ENCODE results near the gene RAB6C. TPM values are rescaled to one million over a fixed set of nuclear protein-coding genes. Genes with fewer than 3 reads are reported as not detected.
"Not testable (repeated sequence)": the region's sequence is repeated elsewhere in the genome, so short reads cannot be mapped to it uniquely, and the experiment has no call there.

The RAB6C gene
- total RNA-seq, 1 donor from 2014 or later = not detected

- peaks cover 6% of the 10 kb centered on the region for H3K4me1 Mint-ChIP-seq (ENCODE audit: low read depth)
- H3K27me3 Mint-ChIP-seq = peaks cover 48% of the 10 kb centered on the region
- H3K36me3 Mint-ChIP-seq (ENCODE audit: insufficient read depth) = no peaks in the 10 kb centered on the region
- H3K4me3 Mint-ChIP-seq (ENCODE audit: low read depth) = no peak overlapping the region
- H3K27ac Mint-ChIP-seq = no peak overlapping the region
- TF ChIP-seq, protein P1, sequence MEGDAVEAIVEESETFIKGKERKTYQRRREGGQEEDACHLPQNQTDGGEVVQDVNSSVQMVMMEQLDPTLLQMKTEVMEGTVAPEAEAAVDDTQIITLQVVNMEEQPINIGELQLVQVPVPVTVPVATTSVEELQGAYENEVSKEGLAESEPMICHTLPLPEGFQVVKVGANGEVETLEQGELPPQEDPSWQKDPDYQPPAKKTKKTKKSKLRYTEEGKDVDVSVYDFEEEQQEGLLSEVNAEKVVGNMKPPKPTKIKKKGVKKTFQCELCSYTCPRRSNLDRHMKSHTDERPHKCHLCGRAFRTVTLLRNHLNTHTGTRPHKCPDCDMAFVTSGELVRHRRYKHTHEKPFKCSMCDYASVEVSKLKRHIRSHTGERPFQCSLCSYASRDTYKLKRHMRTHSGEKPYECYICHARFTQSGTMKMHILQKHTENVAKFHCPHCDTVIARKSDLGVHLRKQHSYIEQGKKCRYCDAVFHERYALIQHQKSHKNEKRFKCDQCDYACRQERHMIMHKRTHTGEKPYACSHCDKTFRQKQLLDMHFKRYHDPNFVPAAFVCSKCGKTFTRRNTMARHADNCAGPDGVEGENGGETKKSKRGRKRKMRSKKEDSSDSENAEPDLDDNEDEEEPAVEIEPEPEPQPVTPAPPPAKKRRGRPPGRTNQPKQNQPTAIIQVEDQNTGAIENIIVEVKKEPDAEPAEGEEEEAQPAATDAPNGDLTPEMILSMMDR (IDR thresholded peaks at IDR 0.05; ENCODE audit: unreplicated experiment) = no peak
- no peak for DNase-seq (ENCODE audit: low spot score, unreplicated experiment)
- H3K9me3 Mint-ChIP-seq (ENCODE audit: low read depth) = no peaks in the 10 kb centered on the region
These were observed 1.5 kb upstream of the RAB6C start for GRCh38 chr2:129977986-129978385.

DNA sequence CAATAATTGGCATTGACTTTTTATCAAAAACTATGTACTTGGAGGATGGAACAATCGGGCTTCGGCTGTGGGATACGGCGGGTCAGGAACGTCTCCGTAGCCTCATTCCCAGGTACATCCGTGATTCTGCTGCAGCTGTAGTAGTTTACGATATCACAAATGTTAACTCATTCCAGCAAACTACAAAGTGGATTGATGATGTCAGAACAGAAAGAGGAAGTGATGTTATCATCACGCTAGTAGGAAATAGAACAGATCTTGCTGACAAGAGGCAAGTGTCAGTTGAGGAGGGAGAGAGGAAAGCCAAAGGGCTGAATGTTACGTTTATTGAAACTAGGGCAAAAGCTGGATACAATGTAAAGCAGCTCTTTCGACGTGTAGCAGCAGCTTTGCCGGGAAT lies 780 bp downstream of the RAB6C start:
- not testable (repeated sequence) for DNase-seq (ENCODE audit: low spot score, unreplicated experiment); H3K36me3 Mint-ChIP-seq (ENCODE audit: insufficient read depth); H3K27ac Mint-ChIP-seq; H3K4me1 Mint-ChIP-seq (ENCODE audit: low read depth); H3K9me3 Mint-ChIP-seq (ENCODE audit: low read depth)
- Mint-ChIP-seq H3K27me3 (peaks cover 63% of the 10 kb centered on the region), H3K4me3 (ENCODE audit: low read depth) (peak overlapping the region; percentile 43)

GRCh38 chr2:129981689-129982088 lies 2.2 kb downstream of the RAB6C start:
- not testable (repeated sequence) for H3K4me1 Mint-ChIP-seq (ENCODE audit: low read depth); H3K4me3 Mint-ChIP-seq (ENCODE audit: low read depth); DNase-seq (ENCODE audit: low spot score, unreplicated experiment); H3K36me3 Mint-ChIP-seq (ENCODE audit: insufficient read depth); H3K9me3 Mint-ChIP-seq (ENCODE audit: low read depth); H3K27ac Mint-ChIP-seq
- TF ChIP-seq, protein P1 (IDR thresholded peaks at IDR 0.05; ENCODE audit: unreplicated experiment) = peak; percentile 30
- H3K27me3 Mint-ChIP-seq = peaks cover 67% of the 10 kb centered on the region

DNA sequence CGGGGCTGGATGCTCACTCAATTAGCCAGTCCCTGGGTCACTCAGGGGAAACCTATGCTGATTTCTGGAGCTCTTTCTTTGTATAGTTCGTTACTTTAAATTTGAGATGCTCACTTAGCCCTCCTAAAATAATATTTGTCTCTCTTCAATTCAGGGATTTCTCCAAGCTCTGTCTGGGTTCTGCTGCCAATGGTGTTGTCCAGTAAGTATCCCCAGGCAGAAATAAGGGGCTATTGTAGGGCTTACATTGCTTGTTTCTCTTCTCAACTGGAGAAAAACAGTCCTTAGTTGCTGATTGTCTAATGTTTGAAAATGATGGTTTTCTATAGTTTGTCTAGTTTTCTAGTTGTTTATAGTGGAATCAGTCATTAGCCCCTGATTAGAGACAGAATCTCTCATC lies 5.0 kb downstream of the RAB6C start:
- TF ChIP-seq, protein P1 (IDR thresholded peaks at IDR 0.05; ENCODE audit: unreplicated experiment) = no peak
- H3K36me3 Mint-ChIP-seq (ENCODE audit: insufficient read depth) = no peaks in the 10 kb centered on the region
- H3K4me3 Mint-ChIP-seq (ENCODE audit: low read depth) = no peak overlapping the region
- peaks cover 74% of the 10 kb centered on the region for H3K27me3 Mint-ChIP-seq
- no peak overlapping the region for H3K27ac Mint-ChIP-seq
- no peak for DNase-seq (ENCODE audit: low spot score, unreplicated experiment)
- no peaks in the 10 kb centered on the region for H3K9me3 Mint-ChIP-seq (ENCODE audit: low read depth)
- H3K4me1 Mint-ChIP-seq (ENCODE audit: low read depth) = no peaks in the 10 kb centered on the region

DNA sequence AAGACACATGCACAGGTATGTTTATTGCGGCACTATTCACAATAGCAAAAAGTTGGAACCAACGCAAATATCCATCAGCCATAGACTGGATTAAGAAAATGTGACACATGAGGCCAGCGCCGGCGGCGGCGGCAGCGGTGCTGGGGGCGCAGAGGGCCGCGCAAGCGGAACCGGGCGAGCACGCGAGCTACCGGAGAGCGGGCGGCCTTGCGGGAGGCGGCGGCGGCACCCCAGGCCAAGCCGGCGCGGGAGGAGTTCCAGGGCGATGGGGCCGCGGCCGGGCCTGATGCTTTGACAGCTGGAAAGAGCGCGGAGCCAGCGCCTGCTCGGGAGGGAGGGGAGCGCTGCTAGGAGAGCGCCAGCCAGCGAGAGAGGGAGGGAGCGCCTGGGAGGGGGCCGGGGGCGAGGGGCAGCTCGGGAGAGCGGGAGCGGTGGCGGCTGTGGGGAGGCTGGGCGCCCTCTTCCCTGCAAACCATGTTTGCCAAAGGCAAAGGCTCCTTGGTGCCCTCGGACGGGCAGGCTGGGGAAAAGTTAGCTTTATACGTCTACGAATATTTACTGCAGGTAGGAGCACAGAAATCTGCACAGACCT lies 13.0 kb downstream of the RAB6C start:
- DNase-seq (ENCODE audit: low spot score, unreplicated experiment); H3K9me3 Mint-ChIP-seq (ENCODE audit: low read depth); H3K4me1 Mint-ChIP-seq (ENCODE audit: low read depth); H3K36me3 Mint-ChIP-seq (ENCODE audit: insufficient read depth); H3K27ac Mint-ChIP-seq: not testable (repeated sequence)
- H3K4me3 Mint-ChIP-seq (ENCODE audit: low read depth) = peak overlapping the region; percentile 47
- H3K27me3 Mint-ChIP-seq = peaks cover 68% of the 10 kb centered on the region

- peak overlapping the region; percentile 47 for H3K4me3 Mint-ChIP-seq (ENCODE audit: low read depth)
- peaks cover 69% of the 10 kb centered on the region for H3K27me3 Mint-ChIP-seq
- not testable (repeated sequence) for H3K4me1 Mint-ChIP-seq (ENCODE audit: low read depth); H3K9me3 Mint-ChIP-seq (ENCODE audit: low read depth); H3K27ac Mint-ChIP-seq; H3K36me3 Mint-ChIP-seq (ENCODE audit: insufficient read depth); DNase-seq (ENCODE audit: low spot score, unreplicated experiment)
These were observed 13.7 kb downstream of the RAB6C start for GRCh38 chr2:129993151-129993550.

DNA sequence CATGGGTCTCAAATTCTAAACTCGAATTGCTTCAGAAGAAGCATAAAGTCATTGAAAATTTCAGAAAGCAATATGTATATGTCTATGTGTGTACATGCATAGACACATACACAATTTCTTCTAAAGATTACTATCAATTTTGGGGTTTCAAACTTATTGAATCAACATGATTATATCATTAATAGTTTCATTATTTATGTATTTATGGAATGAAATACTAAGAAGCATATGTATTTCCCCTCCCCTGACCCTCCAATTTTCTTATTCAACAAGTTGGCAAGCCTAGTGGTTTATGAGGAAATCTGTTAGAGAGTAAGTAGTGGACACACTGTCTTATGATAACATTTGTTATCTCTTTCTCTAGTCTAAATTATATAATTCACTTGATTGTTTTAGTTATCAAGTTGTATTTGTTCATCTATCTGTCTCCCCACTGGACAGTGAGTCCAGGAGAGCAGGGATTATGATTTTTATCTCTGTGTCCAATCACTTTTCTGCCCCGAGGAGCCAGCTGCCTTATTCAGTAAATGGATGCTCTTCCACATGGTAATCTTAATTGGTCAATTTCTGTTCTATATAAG lies 17.3 kb downstream of the RAB6C start:
- peaks cover 58% of the 10 kb centered on the region for H3K27me3 Mint-ChIP-seq
- not testable (repeated sequence) for H3K4me1 Mint-ChIP-seq (ENCODE audit: low read depth); H3K27ac Mint-ChIP-seq; H3K4me3 Mint-ChIP-seq (ENCODE audit: low read depth); DNase-seq (ENCODE audit: low spot score, unreplicated experiment); H3K36me3 Mint-ChIP-seq (ENCODE audit: insufficient read depth); H3K9me3 Mint-ChIP-seq (ENCODE audit: low read depth)

- not testable (repeated sequence) for DNase-seq (ENCODE audit: low spot score, unreplicated experiment); H3K27ac Mint-ChIP-seq; H3K4me3 Mint-ChIP-seq (ENCODE audit: low read depth); H3K9me3 Mint-ChIP-seq (ENCODE audit: low read depth); H3K4me1 Mint-ChIP-seq (ENCODE audit: low read depth); H3K36me3 Mint-ChIP-seq (ENCODE audit: insufficient read depth)
- H3K27me3 Mint-ChIP-seq = peaks cover 52% of the 10 kb centered on the region
These were observed 19.3 kb downstream of the RAB6C start for GRCh38 chr2:129998771-129999170.

DNA sequence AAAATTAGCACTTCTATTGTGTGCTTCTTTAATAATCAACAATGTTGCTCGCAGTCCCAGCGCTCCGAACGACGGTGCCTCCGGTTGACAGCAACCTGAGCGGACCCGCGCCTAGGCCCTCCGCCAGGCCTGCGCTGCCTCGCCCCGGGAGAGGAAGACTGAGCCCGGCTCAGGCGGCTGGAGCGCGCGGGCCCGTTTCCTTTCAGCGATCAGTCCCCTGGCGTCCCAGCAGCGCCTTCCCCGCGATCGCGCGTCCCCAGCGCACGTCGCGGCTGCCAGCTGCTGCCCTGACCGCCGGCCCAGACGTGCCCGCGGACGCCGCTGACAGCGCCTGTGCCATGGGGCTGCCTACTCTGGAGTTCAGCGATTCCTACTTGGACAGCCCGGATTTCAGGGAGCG lies 26.4 kb downstream of the RAB6C start:
- not testable (repeated sequence) for H3K9me3 Mint-ChIP-seq (ENCODE audit: low read depth); H3K36me3 Mint-ChIP-seq (ENCODE audit: insufficient read depth); H3K4me1 Mint-ChIP-seq (ENCODE audit: low read depth); H3K27ac Mint-ChIP-seq; H3K4me3 Mint-ChIP-seq (ENCODE audit: low read depth)
- DNase-seq (ENCODE audit: low spot score, unreplicated experiment) = peak; percentile 17
- peaks cover 75% of the 10 kb centered on the region for H3K27me3 Mint-ChIP-seq

DNA sequence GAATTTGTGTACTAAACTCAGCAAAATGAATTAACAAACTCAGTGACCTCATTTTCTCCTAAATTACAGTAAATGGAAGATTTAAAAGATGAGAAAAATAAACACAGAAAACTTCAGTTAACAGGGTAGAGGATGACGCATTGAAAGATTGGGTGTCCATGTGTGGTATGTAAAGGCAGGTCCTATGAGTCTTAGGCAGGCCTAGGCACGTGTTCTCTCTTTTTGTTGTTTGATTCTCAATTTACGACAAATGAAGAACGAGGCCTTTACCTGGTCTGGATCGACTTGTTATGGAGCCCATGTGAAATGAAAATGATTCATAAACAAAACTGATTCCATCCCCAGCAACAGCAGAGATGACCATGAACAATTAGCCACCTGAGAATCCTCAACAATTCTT lies 37.2 kb downstream of the RAB6C start:
- not testable (repeated sequence) for H3K4me1 Mint-ChIP-seq (ENCODE audit: low read depth); DNase-seq (ENCODE audit: low spot score, unreplicated experiment); H3K4me3 Mint-ChIP-seq (ENCODE audit: low read depth); H3K36me3 Mint-ChIP-seq (ENCODE audit: insufficient read depth); H3K27ac Mint-ChIP-seq
- peaks cover 12% of the 10 kb centered on the region for H3K27me3 Mint-ChIP-seq
- H3K9me3 Mint-ChIP-seq (ENCODE audit: low read depth) = peaks cover 20% of the 10 kb centered on the region
